Mesenchymal stem cell (in vitro differentiated cells and primary cell): ENCODE results near the gene CRYGA.

Source experiments
- DNase-seq: peaks from one replicate; pipeline ENCODE4 v3.0.0-alpha.2; 2013
- H2AFZ ChIP-seq: one replicate; pipeline ENCODE4 v1.6.1; 2013; ENCODE audit warnings: low read depth, mild to moderate bottlenecking, control low read depth, inconsistent platforms, low read length, moderate library complexity
- H2AK5ac ChIP-seq: 2 replicates; pipeline ENCODE4 v1.6.1; 2013; ENCODE audit warnings: low read length, moderate library complexity, mild to moderate bottlenecking, inconsistent platforms; ENCODE audit not compliant: severe bottlenecking
- H2BK120ac ChIP-seq: one replicate; pipeline ENCODE4 v1.6.1; 2013; ENCODE audit warnings: low read depth, mild to moderate bottlenecking, inconsistent platforms, low read length, moderate library complexity
- H2BK12ac ChIP-seq, 2 experiments: one replicate each; pipeline ENCODE4 v1.6.1; 2013; ENCODE audit warnings: inconsistent platforms in 2 of 2, low read length in 2 of 2, mild to moderate bottlenecking in 2 of 2, moderate library complexity in 2 of 2, control low read depth in 1 of 2
- H2BK15ac ChIP-seq: one replicate; pipeline ENCODE4 v1.6.1; 2013; ENCODE audit warnings: mild to moderate bottlenecking, low read depth, inconsistent platforms; ENCODE audit not compliant: poor library complexity, severe bottlenecking
- H2BK5ac ChIP-seq: 2 replicates; pipeline ENCODE4 v1.6.1; 2013; ENCODE audit warnings: low read depth, mild to moderate bottlenecking, low read length, control low read depth, inconsistent platforms; ENCODE audit not compliant: poor library complexity, severe bottlenecking
- H3K14ac ChIP-seq, 2 experiments: one replicate each; pipeline ENCODE4 v1.6.1; 2013; ENCODE audit warnings: inconsistent platforms in 2 of 2, low read length in 2 of 2, control low read depth in 1 of 2, mild to moderate bottlenecking in 1 of 2, moderate library complexity in 1 of 2
- H3K18ac ChIP-seq, 2 experiments: one replicate each; pipeline ENCODE4 v1.6.1; 2013; ENCODE audit warnings: inconsistent platforms in 2 of 2, low read length in 2 of 2, control low read depth in 1 of 2, low read depth in 1 of 2, mild to moderate bottlenecking in 1 of 2
- H3K23ac ChIP-seq, 2 experiments: one replicate each; pipeline ENCODE4 v1.6.1; 2013; ENCODE audit warnings: inconsistent platforms in 2 of 2, low read length in 2 of 2, mild to moderate bottlenecking in 2 of 2, moderate library complexity in 2 of 2, control low read depth in 1 of 2
- H3K27ac ChIP-seq: 2 replicates; pipeline ENCODE4 v1.5.1; 2013; ENCODE audit warnings: mild to moderate bottlenecking, moderate library complexity, low read length, control low read depth, inconsistent platforms; ENCODE audit not compliant: poor library complexity, severe bottlenecking
- H3K27me3 ChIP-seq, 2 experiments: 2 replicates each; pipeline versions ENCODE4 v1.6.1 to v1.7.0; 2013; ENCODE audit warnings: low read length in 2 of 2, mild to moderate bottlenecking in 2 of 2, moderate library complexity in 2 of 2, control low read depth in 1 of 2, inconsistent platforms in 1 of 2; ENCODE audit not compliant: control insufficient read depth in 1 of 2, insufficient read depth in 1 of 2
- H3K36me3 ChIP-seq, 2 experiments: 2 replicates each; pipeline versions ENCODE4 v1.6.1 to v1.7.0; 2013; ENCODE audit warnings: low read length in 2 of 2, control low read depth in 1 of 2, inconsistent platforms in 1 of 2, low read depth in 1 of 2, mild to moderate bottlenecking in 1 of 2; ENCODE audit not compliant: insufficient read depth in 2 of 2, control insufficient read depth in 1 of 2
- H3K4ac ChIP-seq, 2 experiments: one replicate each; pipeline ENCODE4 v1.6.1; 2013; ENCODE audit warnings: inconsistent platforms in 2 of 2, low read length in 2 of 2, mild to moderate bottlenecking in 2 of 2, moderate library complexity in 2 of 2, control low read depth in 1 of 2, low read depth in 1 of 2
- H3K4me1 ChIP-seq: 2 replicates; pipeline ENCODE4 v1.6.1; 2013; ENCODE audit warnings: low read depth, low read length, control low read depth; ENCODE audit not compliant: control insufficient read depth, insufficient read depth
- H3K4me2 ChIP-seq: 2 replicates; pipeline ENCODE4 v1.6.1; 2013; ENCODE audit warnings: low read length, mild to moderate bottlenecking, inconsistent platforms; ENCODE audit not compliant: poor library complexity, severe bottlenecking
- H3K4me3 ChIP-seq, 2 experiments: 2 replicates each; pipeline versions ENCODE4 v1.5.1 to v1.7.0; 2013; ENCODE audit warnings: low read length in 2 of 2, mild to moderate bottlenecking in 2 of 2, control low read depth in 1 of 2, low read depth in 1 of 2; ENCODE audit not compliant: insufficient read depth in 1 of 2
- H3K79me1 ChIP-seq: replicated peaks from 2 replicates; pipeline ENCODE4 v1.6.1; 2013; ENCODE audit warnings: mild to moderate bottlenecking, control low read depth, low read length, inconsistent platforms; ENCODE audit not compliant: poor library complexity, severe bottlenecking
- H3K9ac ChIP-seq: 2 replicates; pipeline ENCODE4 v1.7.0; 2013; ENCODE audit warnings: mild to moderate bottlenecking, low read length, moderate library complexity
- H3K9me3 ChIP-seq: 2 replicates; pipeline ENCODE4 v1.7.0; 2013; ENCODE audit warnings: mild to moderate bottlenecking, low read length; ENCODE audit not compliant: control insufficient read depth
- H4K8ac ChIP-seq: one replicate; pipeline ENCODE4 v1.6.1; 2013; ENCODE audit warnings: inconsistent platforms, mild to moderate bottlenecking, low read length, moderate library complexity
- H4K91ac ChIP-seq: one replicate; pipeline ENCODE4 v1.6.1; 2013; ENCODE audit warnings: mild to moderate bottlenecking, low read length, inconsistent platforms
- WGBS: methylation state at CpG from one replicate; pipeline ENCODE4 v1.1.7; 2013; ENCODE audit warnings: mixed read lengths; 5-methylcytosine and 5-hydroxymethylcytosine counted together

Gene CRYGA

DNA sequence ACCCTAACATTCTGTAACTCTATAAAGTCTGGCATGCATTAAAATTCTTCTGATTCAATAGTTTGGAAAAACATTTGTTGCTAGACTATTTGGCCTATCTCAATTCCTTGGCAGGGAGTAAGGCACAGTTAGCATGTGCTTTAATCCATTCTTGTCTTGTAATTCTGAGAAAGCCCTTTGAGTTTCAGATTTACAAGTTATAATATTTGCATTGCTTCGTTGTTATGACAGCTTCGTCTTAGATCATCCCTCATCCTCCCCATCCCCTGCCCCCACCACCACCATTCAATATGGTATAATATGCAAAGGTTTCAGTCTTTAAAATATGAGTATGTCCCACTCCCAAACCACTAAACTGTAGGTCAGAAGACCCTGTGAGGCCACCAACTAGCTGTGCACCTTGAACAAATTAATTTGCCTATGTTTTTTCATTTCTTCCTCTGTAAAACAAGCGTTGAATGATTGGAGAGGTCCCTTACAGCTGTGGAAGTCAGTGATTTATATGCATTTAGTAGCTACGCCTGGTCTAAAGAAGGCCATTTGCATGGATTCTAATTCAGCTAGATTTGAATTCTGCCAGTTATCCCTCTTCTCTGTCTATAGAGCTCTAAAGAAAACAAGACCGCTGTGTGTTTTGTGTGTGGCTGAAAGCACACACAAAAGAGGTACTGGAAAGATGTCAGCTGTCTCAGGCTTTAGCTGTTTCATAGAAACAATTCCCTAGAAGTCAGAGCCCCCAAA is 25.9 kb upstream of the CRYGA start:
- H3K14ac ChIP-seq = no peak overlapping the region
- 83% methylated on average over 3 of the region's 5 CpGs for WGBS
- no peak for DNase-seq
- H3K18ac ChIP-seq = no peak overlapping the region
- H3K9ac ChIP-seq = no peak overlapping the region
- no peak overlapping the region for H2BK12ac ChIP-seq
- H2BK120ac ChIP-seq = no peak overlapping the region
- H3K36me3 ChIP-seq = no peaks in the 10 kb centered on the region
- H3K4me1 ChIP-seq = no peaks in the 10 kb centered on the region
- no peak overlapping the region for H4K8ac ChIP-seq
- H3K79me1 ChIP-seq = no peaks in the 10 kb centered on the region
- H3K9me3 ChIP-seq = no peaks in the 10 kb centered on the region
- H3K27ac ChIP-seq = no peak overlapping the region
- no peak overlapping the region for H4K91ac ChIP-seq
- H2AFZ ChIP-seq = no peak overlapping the region
- peaks cover 0 to 11% of the 10 kb centered on the region in 2 experiments for H3K27me3 ChIP-seq
- H3K23ac ChIP-seq = no peak overlapping the region
- H3K4me3 ChIP-seq = no peak overlapping the region
- H2BK5ac ChIP-seq = no peak overlapping the region
- no peak overlapping the region for H2AK5ac ChIP-seq
- H3K4ac ChIP-seq = no peak overlapping the region
- H2BK15ac ChIP-seq = no peak overlapping the region
- no peak overlapping the region for H3K4me2 ChIP-seq

DNA sequence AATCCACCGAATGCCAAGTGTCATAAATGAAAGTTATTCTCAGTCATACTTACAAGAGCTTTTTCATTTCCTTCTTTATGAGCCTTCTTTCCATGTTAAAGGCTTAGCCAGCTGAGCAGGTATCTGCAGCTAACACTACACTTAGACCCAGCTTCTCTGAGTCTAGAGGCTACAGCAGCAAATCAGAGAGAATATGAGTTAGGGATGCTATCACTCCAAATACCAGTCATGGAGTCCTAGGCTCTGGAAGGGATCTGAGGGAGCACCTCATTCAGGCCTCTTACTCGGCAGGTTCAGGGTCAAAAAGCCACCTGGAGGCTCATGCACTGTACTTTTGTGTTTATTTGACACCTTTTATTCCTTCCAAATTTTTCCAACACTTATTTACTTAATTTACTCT is 23.5 kb upstream of the CRYGA start:
- Histone ChIP-seq H3K4me2 (no peak overlapping the region), H3K9ac (no peak overlapping the region), H4K91ac (no peak overlapping the region), H3K79me1 (no peaks in the 10 kb centered on the region), H3K4me1 (no peaks in the 10 kb centered on the region), H3K23ac (no peak overlapping the region), H3K9me3 (no peaks in the 10 kb centered on the region), H2BK15ac (no peak overlapping the region), H3K36me3 (no peaks in the 10 kb centered on the region), H3K4me3 (no peak overlapping the region), H3K4ac (no peak overlapping the region), H3K14ac (no peak overlapping the region), H2BK120ac (no peak overlapping the region), H2BK5ac (no peak overlapping the region), H3K27me3 (peaks cover 14 to 15% of the 10 kb centered on the region in 2 experiments), H2BK12ac (no peak overlapping the region), H4K8ac (no peak overlapping the region), H2AK5ac (no peak overlapping the region), H3K18ac (no peak overlapping the region), H2AFZ (no peak overlapping the region), H3K27ac (no peak overlapping the region)
- WGBS = 94% methylated on average over 2 of the region's 2 CpGs
- DNase-seq = no peak

DNA sequence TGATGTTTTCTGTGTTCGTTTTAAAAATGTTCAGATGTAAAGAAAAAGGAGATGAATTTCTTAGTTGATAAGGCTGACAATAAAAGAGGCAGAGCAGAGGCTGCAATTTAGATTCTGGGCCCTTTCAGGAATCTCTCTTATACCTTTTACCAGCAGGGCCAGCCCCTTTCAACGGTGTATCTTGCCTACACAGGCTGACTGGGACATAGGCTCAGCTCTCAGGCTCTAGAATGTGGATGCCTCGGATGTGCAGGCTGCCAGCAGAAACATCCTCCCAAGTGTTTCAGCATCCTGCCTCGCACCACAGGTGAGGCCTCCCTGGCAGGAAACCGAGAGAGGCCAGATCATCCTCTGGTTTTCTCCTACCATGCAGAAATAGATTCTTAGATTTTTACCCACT is 23.1 kb upstream of the CRYGA start:
- H3K27me3 ChIP-seq = peaks cover 14 to 16% of the 10 kb centered on the region in 2 experiments
- no peak overlapping the region for H3K9ac ChIP-seq
- H3K4ac ChIP-seq = no peak overlapping the region
- no peak overlapping the region for H3K23ac ChIP-seq
- WGBS = 67% methylated on average over 5 of the region's 5 CpGs
- no peak overlapping the region for H3K4me3 ChIP-seq
- H2BK12ac ChIP-seq = no peak overlapping the region
- no peak overlapping the region for H2BK15ac ChIP-seq
- no peak overlapping the region for H3K27ac ChIP-seq
- no peak overlapping the region for H2BK5ac ChIP-seq
- H3K79me1 ChIP-seq = no peaks in the 10 kb centered on the region
- no peak overlapping the region for H2AFZ ChIP-seq
- no peak overlapping the region for H2AK5ac ChIP-seq
- no peak overlapping the region for H3K18ac ChIP-seq
- H4K8ac ChIP-seq = no peak overlapping the region
- H3K4me2 ChIP-seq = no peak overlapping the region
- no peak for DNase-seq
- no peak overlapping the region for H2BK120ac ChIP-seq
- H3K4me1 ChIP-seq = no peaks in the 10 kb centered on the region
- H3K14ac ChIP-seq = no peak overlapping the region
- H3K9me3 ChIP-seq = no peaks in the 10 kb centered on the region
- H4K91ac ChIP-seq = no peak overlapping the region
- H3K36me3 ChIP-seq = no peaks in the 10 kb centered on the region

DNA sequence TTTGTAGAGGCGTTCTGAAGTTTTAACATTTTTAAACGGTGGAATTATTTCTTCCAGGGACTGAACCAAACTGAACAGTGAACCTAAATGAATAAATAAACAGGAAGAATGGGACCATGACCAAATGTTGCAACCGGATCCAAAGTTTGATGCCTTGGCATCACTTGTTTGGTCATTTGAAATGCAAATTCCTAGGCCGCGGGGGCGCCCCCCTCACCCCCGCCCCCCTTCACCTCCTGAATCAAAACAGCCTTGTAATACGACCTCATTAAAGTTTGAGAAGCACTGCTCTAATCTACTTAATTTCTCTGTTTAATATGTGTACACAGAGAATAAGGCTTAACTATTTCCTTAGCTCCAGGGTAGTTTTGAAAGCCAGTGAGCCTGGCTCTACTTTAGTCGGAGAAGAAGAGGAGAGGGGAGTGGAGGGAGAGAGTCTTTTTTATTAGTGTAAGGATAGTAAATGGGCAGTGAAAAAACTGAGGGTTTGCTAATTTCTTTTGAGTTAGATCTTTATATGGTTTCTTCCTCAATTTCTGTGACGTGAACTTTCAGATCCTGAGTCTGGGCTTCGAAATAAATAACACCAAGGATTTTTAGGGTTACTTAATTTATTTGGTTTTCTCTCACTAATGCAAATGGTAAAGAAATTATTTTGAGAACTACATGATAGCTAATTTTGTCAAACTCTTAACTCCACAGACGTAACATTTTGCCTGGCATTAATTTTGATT is 20.8 kb upstream of the CRYGA start:
- Histone ChIP-seq H2AK5ac (no peak overlapping the region), H3K14ac (no peak overlapping the region), H3K36me3 (no peaks in the 10 kb centered on the region), H2BK5ac (no peak overlapping the region), H3K4me3 (no peak overlapping the region), H3K4me2 (no peak overlapping the region), H3K27me3 (peaks cover 14 to 15% of the 10 kb centered on the region in 2 experiments), H3K23ac (no peak overlapping the region), H3K79me1 (no peaks in the 10 kb centered on the region), H3K27ac (no peak overlapping the region), H4K8ac (no peak overlapping the region), H3K4ac (no peak overlapping the region), H3K4me1 (peaks cover 2% of the 10 kb centered on the region), H3K9me3 (no peaks in the 10 kb centered on the region), H2BK12ac (no peak overlapping the region), H4K91ac (no peak overlapping the region), H2AFZ (no peak overlapping the region), H3K18ac (no peak overlapping the region), H2BK15ac (no peak overlapping the region), H2BK120ac (no peak overlapping the region), H3K9ac (no peak overlapping the region)
- DNase-seq = no peak
- WGBS = 29% methylated on average over 6 of the region's 12 CpGs
